Measurements from ENCODE around the gene ST7. TPM values are rescaled to one million over a fixed set of nuclear protein-coding genes. Genes with fewer than 3 reads are reported as not detected.

Gene ST7
- total and polyA plus RNA-seq, 2 of the 8 experiments (the other 6 are each of a cell fraction or from before 2014, with no cell fraction given), result 16.3 to 18.0 TPM

DNA sequence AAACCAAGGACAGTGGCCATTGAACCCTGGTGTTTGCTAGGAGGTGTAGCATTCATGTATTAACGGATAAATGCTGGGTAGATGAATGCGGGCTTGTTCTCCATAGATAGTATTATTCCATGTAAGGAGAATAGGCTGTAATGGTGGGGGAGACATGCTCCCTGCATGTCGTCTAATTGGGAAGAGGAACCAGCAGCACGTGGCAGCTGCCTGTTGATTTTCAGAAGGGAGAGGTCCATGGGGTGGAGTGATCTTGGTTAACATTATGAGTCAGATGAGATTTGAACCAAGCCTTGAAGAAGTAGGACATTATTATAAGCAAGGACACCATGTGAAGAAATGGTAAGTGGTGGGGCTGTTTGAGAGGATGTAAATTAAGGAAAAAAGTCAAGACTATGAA is 257.1 kb downstream of the ST7 start (continued):
- TF ChIP-seq RBBP5 (IDR thresholded peaks at IDR 0.05; ENCODE audit: borderline replicate concordance, low read depth, low read length) (no peak), TEAD4 (IDR thresholded peaks at IDR 0.05; ENCODE audit: low read depth, low read length) (no peak), CBX5 (IDR thresholded peaks at IDR 0.05; ENCODE audit: low read depth, low read length) (no peak), POLR2AphosphoS5 (IDR thresholded peaks at IDR 0.05; ENCODE audit: low read depth, low read length) (no peak), CEBPB (IDR thresholded peaks at IDR 0.05; ENCODE audit: low read depth, low read length) (no peak), BRCA1 (IDR thresholded peaks at IDR 0.05; ENCODE audit: low read depth, low read length) (no peak), CTBP2 (IDR thresholded peaks at IDR 0.05; ENCODE audit: borderline replicate concordance, insufficient read depth, insufficient read length, low read length) (no peak), GABPA (IDR thresholded peaks at IDR 0.05; ENCODE audit: borderline replicate concordance, insufficient read depth, low read length) (no peak), RNF2 (IDR thresholded peaks at IDR 0.05; ENCODE audit: borderline replicate concordance, low read depth, low read length, missing control alignments, poor library complexity, severe bottlenecking) (no peak), TCF12 (IDR thresholded peaks at IDR 0.05; ENCODE audit: low read depth, low read length) (no peak)
- TF ChIP-seq, protein P1, sequence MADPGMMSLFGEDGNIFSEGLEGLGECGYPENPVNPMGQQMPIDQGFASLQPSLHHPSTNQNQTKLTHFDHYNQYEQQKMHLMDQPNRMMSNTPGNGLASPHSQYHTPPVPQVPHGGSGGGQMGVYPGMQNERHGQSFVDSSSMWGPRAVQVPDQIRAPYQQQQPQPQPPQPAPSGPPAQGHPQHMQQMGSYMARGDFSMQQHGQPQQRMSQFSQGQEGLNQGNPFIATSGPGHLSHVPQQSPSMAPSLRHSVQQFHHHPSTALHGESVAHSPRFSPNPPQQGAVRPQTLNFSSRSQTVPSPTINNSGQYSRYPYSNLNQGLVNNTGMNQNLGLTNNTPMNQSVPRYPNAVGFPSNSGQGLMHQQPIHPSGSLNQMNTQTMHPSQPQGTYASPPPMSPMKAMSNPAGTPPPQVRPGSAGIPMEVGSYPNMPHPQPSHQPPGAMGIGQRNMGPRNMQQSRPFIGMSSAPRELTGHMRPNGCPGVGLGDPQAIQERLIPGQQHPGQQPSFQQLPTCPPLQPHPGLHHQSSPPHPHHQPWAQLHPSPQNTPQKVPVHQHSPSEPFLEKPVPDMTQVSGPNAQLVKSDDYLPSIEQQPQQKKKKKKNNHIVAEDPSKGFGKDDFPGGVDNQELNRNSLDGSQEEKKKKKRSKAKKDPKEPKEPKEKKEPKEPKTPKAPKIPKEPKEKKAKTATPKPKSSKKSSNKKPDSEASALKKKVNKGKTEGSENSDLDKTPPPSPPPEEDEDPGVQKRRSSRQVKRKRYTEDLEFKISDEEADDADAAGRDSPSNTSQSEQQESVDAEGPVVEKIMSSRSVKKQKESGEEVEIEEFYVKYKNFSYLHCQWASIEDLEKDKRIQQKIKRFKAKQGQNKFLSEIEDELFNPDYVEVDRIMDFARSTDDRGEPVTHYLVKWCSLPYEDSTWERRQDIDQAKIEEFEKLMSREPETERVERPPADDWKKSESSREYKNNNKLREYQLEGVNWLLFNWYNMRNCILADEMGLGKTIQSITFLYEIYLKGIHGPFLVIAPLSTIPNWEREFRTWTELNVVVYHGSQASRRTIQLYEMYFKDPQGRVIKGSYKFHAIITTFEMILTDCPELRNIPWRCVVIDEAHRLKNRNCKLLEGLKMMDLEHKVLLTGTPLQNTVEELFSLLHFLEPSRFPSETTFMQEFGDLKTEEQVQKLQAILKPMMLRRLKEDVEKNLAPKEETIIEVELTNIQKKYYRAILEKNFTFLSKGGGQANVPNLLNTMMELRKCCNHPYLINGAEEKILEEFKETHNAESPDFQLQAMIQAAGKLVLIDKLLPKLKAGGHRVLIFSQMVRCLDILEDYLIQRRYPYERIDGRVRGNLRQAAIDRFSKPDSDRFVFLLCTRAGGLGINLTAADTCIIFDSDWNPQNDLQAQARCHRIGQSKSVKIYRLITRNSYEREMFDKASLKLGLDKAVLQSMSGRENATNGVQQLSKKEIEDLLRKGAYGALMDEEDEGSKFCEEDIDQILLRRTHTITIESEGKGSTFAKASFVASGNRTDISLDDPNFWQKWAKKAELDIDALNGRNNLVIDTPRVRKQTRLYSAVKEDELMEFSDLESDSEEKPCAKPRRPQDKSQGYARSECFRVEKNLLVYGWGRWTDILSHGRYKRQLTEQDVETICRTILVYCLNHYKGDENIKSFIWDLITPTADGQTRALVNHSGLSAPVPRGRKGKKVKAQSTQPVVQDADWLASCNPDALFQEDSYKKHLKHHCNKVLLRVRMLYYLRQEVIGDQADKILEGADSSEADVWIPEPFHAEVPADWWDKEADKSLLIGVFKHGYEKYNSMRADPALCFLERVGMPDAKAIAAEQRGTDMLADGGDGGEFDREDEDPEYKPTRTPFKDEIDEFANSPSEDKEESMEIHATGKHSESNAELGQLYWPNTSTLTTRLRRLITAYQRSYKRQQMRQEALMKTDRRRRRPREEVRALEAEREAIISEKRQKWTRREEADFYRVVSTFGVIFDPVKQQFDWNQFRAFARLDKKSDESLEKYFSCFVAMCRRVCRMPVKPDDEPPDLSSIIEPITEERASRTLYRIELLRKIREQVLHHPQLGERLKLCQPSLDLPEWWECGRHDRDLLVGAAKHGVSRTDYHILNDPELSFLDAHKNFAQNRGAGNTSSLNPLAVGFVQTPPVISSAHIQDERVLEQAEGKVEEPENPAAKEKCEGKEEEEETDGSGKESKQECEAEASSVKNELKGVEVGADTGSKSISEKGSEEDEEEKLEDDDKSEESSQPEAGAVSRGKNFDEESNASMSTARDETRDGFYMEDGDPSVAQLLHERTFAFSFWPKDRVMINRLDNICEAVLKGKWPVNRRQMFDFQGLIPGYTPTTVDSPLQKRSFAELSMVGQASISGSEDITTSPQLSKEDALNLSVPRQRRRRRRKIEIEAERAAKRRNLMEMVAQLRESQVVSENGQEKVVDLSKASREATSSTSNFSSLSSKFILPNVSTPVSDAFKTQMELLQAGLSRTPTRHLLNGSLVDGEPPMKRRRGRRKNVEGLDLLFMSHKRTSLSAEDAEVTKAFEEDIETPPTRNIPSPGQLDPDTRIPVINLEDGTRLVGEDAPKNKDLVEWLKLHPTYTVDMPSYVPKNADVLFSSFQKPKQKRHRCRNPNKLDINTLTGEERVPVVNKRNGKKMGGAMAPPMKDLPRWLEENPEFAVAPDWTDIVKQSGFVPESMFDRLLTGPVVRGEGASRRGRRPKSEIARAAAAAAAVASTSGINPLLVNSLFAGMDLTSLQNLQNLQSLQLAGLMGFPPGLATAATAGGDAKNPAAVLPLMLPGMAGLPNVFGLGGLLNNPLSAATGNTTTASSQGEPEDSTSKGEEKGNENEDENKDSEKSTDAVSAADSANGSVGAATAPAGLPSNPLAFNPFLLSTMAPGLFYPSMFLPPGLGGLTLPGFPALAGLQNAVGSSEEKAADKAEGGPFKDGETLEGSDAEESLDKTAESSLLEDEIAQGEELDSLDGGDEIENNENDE (IDR thresholded peaks at IDR 0.05; ENCODE audit: insufficient replicate concordance, low read length), result no peak

Measured in H1 (cell line).